Stimulated activated CD8-positive, alpha-beta memory T cell treated with anti-CD3 and anti-CD28 coated beads, Interleukin-12 subunit alpha, Interleukin-12 subunit beta, amount 100 ng/mL, for 4 hours (primary cell): ENCODE measurements around the gene ETV6.

Experiments used
- DNase-seq: peaks from one replicate; pipeline ENCODE4 v3.0.0-alpha.2; 2020; ENCODE audit warnings: low read depth

ETV6 gene

DNA sequence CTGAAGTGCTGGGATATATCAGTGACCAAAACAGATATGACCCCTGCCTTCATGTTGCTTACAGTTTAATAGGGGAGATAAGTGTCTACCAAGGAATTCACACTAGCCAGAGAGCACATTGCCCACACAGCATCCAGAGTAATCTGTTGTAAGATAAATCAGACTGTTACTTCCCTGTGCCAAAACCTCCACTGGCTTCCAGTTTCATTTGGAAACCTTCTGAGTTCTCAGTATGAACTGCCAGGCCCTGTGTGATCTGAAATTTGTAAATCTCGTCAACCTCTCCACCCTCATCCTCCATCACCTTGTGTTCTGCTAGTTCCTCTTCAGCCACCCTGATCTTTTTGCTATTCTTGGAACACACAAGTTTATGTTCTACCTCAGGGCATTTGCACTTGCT lies 154.7 kb downstream of the ETV6 start:
- DNase-seq = no peak

DNA sequence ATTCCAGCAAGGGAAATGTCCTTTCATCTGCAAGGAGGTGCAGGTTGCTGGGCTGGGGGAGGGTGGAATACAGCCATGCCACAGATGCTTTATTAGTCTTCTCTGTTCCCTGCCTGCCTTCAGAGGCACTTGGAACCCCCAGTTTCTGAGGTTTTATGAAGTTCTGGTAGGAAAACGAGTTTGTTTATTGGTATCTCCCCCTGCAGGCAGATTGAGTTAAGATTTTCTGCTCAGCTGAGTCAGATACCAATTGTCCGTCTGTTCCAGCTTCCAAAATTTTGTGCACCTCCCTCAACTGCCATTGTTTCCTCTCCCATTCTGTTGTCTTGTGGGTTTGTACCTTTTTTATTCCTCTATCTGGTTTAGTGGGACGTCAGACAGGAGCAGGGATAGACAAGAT lies 155.6 kb downstream of the ETV6 start:
- DNase-seq = no peak

DNA sequence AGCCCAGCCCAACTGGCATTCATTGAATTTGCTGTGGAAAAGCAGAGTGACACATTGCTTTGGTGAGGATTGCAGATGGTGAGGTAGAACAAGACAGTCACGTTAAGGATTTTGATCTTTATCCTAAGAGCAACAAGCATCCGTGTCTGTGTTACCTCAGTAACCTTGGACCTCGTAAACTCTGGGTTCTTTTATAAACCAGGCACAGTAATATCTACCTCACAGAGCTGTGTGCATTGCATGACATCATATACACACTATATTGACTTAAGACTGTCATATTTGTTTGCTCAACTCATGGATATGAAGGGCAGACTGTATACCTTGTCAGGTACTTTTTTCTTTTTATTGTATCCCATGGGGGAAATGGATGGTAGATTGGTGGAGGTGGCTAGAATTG lies 156.2 kb downstream of the ETV6 start:
- no peak for DNase-seq

DNA sequence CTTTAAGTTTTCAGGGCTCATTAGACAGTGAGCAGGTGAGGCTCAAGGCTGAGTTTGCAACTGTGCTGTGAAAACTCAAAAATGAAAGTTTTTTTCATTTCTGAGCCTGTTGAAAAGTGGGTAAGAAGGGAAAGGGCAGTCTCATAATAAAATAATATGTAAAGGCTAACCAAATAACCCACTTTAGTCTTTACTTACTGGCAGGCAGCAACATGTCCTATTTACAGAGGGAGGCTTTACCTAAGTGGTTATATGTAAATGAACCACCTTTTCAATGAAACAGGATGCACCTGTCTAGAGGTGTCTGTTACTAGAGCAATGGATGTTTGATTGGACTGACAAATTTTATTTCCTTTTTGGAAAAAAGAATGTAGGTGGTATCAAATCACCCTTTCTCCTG lies 158.0 kb downstream of the ETV6 start:
- DNase-seq = no peak

DNA sequence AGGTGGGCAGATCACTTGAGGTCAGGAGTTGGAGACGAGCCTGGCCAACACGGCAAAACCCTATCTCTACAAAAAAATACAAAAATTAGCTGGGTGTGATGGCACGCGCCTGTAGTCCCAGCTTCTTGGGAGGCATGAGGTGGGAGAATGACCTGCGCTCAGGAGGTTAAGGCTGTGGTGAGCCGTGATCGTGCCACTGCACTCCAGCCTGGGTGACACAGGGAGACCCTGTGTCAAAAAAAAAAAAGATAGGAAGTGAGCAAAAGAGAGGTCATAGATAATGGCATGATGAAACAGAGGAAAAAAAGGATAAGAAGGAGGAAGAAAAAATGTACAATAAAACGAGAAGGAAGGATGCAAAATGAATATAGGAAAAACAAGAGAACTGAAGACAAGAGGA lies 159.5 kb downstream of the ETV6 start:
- DNase-seq = no peak

DNA sequence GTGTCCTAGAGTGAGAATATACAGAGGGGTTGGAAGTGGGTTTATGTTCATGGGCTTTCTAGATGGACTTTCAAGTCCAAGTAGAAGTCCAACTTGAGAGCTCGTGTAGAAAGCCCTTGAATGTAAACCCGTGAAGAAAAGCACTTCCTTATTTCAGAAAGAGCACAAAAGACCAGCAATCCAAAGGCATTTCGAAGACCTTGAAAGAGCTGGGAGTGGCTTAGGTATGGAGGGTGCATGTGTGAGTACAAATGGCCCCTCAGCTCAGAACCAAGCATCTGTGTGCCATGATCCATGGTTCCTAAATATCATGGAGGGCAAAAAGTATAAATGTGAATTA lies 160.7 kb downstream of the ETV6 start:
- DNase-seq = no peak

DNA sequence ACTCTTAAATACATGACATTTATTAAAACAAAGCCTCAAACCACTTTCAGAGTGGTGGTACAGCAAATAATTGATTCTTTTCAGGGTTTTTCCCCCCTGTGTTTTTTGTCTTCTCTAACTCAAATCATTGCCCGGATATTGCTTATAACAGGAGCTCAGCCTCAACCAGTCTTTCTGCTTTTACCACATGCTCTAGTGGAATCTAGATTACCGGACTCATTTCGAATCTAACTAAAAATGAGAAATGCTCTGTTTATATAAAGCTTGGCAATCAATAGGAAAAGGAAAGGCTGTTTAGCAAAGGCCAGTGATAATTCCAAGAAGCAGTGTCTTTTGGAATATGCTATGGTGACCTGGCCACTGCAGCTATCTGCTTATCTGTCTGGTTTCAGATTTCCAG lies 161.5 kb downstream of the ETV6 start:
- DNase-seq = no peak

DNA sequence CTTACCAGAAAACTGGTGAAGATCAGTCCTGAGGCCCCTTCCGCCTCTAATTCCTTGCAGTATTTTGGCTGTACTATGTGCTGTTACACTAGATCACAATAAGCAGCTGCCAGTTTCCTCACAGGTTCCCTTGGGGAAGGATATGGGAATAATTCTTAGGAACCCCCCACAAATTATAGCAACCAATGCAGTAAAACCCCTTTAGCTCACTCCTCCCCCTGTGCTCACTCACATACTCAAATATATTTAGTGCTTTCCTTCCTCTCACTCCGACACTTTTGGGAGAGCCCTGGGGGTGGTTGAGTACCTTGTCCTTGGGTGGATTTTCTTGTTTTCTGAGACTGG lies 162.7 kb downstream of the ETV6 start:
- DNase-seq = no peak

DNA sequence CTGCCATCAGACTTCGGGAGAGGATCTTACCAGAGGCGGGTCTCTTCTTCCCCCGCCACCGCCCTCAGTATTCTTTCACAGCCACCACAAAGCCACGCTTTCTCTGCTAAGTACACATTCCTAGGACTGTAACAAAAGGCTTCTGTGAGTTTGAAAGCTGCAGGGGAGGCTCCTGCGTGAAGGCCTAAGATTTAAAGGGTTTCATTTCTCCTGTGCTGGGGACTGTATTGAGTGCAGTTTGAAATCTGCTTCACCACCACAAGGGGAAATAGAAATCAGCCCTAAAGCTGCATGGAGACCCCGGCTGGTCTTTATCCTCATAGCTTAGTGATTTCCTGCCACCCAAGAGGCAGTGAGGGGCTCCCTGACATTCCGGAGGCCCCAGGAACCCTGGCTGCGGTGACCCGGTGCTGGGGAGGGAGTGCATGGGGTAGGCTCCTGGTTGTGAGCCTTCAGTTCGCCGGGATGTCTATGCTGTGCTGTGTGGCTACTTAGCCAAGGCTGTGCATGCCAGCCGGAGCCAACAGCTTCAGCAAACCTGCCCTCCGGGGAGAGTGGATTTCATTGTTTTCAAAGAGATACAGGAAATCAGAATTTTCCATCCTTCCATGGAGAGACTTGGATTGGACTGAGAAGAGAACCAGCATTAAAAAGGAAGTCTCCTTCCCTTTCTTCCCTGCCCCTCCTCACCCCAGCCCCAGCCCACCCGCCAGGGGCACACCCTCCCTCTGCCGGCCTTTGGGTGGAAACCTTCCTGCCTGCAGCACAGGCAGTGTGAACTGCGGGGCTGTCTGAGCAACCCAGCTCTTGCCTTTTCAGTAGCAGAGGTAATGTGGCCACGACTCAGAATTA lies 163.3 kb downstream of the ETV6 start:
- no peak for DNase-seq

DNA sequence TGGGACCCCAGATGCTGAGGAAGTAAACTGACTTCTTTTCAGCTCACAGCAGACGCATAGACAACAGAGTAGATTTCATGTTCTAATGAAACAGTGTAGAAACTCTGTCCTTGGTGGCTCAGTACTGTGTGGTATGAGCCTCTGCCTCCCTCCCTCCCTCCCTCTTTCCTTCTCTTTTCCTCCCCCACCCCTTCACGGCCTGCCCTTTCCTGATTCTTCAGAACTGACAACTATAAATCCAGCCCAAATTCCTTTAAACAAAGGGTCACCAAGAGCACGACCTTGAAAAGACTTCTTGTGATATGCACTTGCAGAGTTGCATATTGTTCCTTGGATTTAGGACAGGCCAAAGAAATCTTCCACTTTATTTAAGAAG lies 164.0 kb downstream of the ETV6 start:
- no peak for DNase-seq

DNA sequence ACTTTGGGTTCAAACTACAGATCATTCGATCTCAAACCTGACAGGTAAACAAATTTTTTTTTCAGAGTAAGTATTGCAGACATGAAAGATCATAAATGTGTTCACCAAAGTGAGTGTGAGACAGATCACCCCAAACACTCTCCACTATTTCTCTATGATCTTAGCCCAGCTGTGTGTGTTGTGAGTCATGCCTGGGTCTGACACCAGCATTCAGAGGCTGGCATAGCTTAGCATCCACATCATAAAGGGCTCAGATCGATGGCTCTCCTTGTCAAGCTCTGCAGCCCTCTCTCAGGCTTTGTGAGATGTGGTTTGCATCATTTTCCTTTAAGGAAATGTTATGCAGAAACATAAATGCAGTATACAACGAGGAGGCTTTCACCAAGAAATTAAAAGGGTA lies 164.9 kb downstream of the ETV6 start:
- DNase-seq = no peak

DNA sequence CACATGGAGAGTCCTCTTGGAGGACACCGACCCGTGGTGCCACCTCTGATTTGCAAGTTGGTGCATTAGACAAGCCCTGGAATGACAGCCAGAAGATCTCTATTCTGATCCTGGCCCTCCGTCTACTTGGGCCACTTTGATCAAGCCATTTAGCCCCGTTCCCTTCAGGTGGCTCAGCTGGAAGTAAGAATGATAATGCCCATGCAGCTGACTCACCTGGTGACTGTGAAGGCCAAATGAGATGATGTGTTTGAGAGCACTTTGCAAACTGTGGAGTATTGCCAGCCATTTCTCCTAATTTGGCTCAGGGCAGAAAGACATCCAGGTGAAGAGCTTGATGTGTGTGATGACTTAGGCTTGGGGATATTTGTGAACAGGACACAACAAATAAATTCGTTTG lies 165.9 kb downstream of the ETV6 start:
- no peak for DNase-seq

DNA sequence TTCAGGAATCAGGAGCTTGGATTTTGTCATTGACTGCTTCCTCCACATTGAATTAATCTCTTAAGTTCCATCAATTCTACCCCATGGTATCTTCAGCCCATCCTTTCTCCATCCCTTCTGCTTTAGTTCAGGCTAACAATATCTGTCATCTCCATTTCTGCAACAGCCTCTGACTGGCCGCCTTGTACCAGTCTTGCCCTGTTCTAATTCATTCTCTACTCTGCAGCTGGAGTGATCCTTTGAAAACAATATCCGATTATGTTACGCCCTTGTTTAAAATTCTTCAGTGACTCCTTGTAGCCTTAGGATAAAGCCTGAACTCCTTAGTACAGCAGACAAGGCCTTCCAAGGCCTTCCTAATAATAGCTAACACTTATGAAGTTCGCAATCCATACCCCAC lies 170.2 kb downstream of the ETV6 start:
- no peak for DNase-seq

DNA sequence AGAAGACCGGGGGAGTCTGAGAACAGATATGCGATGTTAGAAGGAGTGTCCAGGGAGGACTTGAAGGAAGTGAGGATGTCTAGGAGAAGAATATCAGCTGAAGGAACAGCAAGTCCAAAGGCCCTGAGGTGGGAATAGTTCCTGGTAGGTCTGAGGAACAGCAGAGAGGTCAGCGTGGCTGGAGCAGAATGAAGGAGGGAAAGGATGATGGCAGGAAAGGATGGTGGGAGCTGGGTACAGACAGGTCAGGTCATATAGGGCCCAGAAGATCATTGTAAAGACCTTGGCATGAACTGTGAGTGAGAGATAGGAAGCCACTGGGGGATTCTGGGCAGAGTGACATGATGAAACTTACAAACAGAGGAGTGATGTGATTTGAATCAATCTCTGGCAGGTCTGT lies 171.0 kb downstream of the ETV6 start:
- no peak for DNase-seq

DNA sequence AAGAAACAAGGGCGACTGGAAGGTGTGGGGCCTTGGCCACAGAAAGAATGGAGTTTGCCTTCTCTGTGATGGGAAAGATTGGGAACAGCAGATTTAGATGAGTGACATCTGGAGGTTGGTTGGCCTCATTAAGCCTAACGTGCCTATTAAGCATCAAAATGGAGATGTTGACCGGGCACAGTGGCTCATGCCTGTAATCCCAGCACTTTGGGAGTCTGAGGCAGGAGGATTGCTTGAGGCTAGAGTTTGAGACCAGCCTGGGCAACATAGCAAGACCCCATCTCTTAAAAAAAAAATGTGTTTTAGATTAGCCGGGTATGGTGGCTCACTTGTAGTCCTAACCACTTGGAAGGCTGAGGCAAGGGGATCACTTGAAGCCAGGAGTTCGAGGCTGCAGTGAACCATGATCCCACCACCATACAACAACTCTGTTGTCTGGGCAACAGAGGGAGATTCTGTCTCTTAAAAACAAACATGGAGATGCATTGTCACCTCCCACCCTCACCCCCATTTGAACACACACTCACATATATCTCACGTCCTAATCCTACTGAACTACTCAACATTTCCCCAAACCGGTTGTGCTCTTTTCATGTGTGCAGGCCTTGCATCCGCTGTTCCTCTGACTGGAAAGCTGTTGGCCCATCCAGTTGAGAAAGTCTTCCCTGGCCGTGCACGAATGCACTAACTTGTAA lies 172.1 kb downstream of the ETV6 start:
- no peak for DNase-seq

DNA sequence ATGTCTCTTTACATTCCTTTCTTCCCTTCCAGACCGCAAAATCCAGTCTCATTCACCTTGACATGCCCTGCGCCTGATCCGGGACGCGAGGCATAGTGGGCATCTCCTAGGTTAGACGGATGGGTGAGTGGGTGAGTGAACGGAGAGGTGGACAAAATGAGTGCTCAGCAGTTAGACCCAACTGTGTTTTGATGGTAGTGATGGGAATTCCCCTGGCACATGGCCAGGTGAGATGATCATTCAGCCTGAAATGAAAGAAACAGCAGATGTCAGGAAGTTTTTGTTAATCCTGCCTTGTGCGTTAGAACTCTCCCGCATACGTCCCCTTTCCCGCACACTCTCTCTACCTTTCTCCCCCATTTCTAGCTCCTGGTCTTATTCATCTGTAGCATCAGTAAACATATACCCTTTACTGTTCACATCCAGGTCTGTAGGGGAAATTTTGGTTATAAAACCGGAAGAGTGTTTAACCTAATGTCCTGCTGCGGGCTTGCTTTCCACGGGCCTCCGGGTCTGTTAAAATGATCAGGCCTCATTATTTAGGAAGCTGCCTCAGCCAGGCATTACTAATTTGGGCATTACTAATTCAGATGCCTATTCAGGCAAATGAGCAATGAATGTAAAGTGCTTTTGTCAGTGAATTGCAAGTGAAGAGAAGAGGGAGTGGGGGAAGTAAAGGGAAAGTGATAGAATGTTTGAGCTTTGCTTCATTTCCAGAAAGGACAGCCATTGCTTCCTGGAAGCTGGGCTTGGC lies 172.8 kb downstream of the ETV6 start:
- DNase-seq = no peak

DNA sequence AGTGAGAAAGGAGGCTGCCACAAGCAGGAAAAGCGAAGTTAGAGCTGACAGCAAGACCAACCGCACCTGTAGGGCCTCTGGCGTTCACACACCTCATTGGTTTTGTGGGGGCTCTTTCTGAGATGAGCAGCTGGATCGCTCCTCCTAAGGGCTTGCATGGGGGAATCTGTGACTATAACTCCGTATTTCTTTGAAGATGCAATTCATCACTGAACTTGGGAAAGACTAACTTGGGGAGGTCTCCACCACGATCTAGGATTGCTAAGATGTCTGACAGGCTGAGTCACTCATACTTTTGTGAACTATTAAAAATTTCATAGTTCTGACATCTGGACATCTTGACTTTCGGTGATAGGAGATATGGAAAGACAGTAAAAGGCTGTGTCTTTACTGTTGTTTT lies 173.6 kb downstream of the ETV6 start:
- no peak for DNase-seq

DNA sequence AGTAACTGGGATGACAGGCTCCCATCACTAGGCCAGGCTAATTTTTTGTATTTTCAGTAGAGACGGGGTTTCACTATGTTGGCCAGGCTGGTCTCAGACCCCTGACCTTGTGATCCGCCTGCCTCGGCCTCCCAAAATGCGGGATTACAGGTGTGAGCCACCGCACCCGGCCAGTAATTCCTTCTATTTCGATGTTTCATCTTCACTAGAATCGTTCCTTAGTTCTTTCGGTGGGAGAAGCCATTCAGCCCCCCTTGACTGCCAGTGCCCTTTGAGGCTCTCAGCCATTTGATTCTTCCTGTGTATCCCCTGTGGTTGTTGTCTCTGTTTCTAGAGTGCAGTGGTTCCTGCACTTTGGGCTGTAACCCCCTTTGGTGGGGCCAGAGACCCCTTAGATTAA lies 174.1 kb downstream of the ETV6 start:
- DNase-seq = no peak

DNA sequence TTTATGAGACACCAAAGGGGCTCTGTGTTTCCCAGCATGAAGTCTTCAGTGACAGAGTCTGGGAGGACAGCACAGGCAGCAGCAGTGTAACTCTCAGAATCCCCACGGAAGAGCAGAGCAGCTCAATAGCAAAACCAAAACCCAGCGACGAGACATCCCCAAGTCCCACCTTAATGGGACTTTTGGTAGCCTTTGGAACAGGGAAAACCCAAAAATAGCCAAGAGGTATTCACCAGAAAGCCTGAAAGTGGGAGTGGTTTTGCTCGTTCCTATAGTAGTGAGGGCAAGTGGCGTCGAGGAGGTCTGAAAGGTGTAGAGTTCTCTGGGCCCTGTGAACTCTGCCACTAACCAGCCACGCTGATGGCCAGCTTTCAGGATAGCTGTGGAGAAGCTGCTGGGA lies 174.6 kb downstream of the ETV6 start:
- DNase-seq = no peak

DNA sequence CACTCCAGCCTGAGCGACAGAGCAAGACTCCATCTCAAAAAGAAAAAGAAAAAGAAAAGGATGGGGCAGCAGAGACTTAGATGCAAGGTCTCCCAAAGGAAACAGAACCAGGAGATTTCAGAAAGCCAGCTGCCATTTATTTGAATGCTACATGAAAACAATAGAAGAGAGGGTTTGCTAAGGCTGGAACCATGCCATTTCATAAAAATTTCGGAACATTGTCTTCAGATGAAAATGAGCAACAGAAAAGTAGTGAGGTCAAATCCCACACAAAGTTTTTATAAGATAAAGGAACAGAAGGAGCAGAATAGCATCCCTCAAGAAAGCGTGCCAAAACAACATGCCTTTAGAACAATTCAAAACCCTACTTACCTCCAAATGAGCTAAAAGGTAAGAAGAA lies 175.3 kb downstream of the ETV6 start:
- DNase-seq = no peak

DNA sequence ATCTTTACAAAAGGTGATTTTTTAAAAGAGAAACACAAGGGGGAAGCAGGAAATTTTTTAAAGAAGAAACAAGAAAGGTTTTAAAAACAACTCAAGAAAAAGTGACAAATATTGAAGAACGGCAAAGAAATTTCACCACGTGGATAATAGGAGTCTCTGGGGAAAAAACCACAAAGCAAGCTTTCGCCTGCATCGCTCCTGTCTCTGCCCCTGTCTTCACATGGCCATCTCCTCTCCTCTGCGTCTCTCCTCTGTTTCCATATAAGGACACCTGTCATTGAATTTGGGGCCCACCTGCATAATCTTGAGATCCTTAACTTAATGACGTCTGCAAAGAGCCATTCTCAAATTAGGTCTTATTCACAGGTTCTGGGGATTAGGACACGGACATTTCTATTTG lies 175.8 kb downstream of the ETV6 start:
- no peak for DNase-seq

DNA sequence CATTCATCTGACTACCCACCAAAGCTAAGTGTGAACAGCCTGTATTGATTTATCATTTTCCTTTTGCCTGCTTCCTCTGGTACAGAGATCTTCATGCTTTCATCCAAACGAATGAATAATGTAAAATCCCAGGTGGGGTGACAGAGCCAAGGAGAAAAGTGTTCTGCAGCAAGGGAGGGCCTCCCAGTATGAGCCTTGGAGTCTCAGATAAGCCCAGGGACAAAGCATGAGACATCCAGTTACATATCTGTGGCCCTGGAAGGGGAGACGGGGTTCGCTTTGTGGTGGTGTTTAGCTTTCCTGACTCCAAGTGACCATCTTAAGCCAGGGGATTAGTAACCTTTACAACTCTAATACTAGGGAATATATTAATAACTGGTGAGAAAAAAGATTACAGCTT lies 177.1 kb downstream of the ETV6 start:
- DNase-seq = no peak
